GM12878 (cell line): ENCODE results near the gene SLC24A3.

Source experiments
- EP300 ChIP-seq, 2 experiments: fragments of 150-350 bp in 1 of 2; IDR thresholded peaks; 2 replicates each; pipeline ENCODE4 v1.6.1; 2011 to 2012; ENCODE audit warnings: low read depth in 2 of 2, low read length in 2 of 2, borderline replicate concordance in 1 of 2, improper control_type of control experiment in 1 of 2, inconsistent platforms in 1 of 2; ENCODE audit not compliant: control insufficient read depth in 1 of 2
- NR2C2 ChIP-seq: IDR thresholded peaks from 2 replicates; pipeline ENCODE4 v1.6.1; 2011; ENCODE audit warnings: borderline replicate concordance, low read depth; ENCODE audit not compliant: control insufficient read depth, insufficient read length
- POLR2AphosphoS5 ChIP-seq: IDR thresholded peaks from 2 replicates; pipeline ENCODE4 v1.6.1; 2011; ENCODE audit warnings: mild to moderate bottlenecking, low read length, inconsistent platforms
- YY1 ChIP-seq: IDR thresholded peaks from 2 replicates; pipeline ENCODE4 v1.6.1; 2011; ENCODE audit warnings: low read depth, mild to moderate bottlenecking, low read length
- TF ChIP-seq, protein P1 (sequence below), 3 experiments: IDR thresholded peaks in 2 of 3; conservative IDR thresholded peaks in 1 of 3; 2 replicates each; pipeline ENCODE4 v1.5.1; 2011; ENCODE audit warnings: low read depth in 3 of 3, low read length in 3 of 3, mild to moderate bottlenecking in 3 of 3, control low read depth in 2 of 3, moderate library complexity in 2 of 3, inconsistent platforms in 1 of 3, mixed read lengths in 1 of 3; ENCODE audit not compliant: control insufficient read depth in 2 of 3, insufficient read depth in 1 of 3; ENCODE audit errors: extremely low read depth in 1 of 3

DNA sequence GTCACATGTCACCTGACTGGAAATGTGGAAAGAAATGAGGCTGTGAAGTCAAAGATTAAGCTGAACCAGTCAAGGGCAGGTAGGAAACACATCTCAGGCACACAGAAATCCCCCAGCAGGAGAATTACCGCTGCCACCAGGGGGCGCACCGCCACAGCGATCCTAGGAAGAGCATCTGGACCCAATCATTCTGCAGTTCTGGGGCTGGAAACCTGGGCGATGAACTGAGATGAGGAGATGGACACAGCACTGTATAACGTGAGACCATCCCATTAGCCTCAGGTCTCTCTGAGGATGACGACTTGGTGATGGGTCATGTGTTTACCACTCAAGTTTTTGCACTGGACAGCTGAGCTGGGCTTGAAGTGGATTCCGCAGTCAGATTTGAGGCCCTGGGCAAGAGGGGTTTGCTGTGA is 6.5 kb upstream of the SLC24A3 start:
- TF ChIP-seq NR2C2 (no peak), YY1 (no peak), EP300 (IDR thresholded peaks at IDR 0.05; ENCODE audit: borderline replicate concordance in 1 of 2, control insufficient read depth in 1 of 2, low read depth in 2 of 2, low read length in 2 of 2) (no peak), POLR2AphosphoS5 (no peak)
- TF ChIP-seq, protein P1, sequence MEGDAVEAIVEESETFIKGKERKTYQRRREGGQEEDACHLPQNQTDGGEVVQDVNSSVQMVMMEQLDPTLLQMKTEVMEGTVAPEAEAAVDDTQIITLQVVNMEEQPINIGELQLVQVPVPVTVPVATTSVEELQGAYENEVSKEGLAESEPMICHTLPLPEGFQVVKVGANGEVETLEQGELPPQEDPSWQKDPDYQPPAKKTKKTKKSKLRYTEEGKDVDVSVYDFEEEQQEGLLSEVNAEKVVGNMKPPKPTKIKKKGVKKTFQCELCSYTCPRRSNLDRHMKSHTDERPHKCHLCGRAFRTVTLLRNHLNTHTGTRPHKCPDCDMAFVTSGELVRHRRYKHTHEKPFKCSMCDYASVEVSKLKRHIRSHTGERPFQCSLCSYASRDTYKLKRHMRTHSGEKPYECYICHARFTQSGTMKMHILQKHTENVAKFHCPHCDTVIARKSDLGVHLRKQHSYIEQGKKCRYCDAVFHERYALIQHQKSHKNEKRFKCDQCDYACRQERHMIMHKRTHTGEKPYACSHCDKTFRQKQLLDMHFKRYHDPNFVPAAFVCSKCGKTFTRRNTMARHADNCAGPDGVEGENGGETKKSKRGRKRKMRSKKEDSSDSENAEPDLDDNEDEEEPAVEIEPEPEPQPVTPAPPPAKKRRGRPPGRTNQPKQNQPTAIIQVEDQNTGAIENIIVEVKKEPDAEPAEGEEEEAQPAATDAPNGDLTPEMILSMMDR (IDR thresholded peaks at IDR 0.05 in 2 of 3, conservative IDR thresholded peaks at IDR 0.05 in 1 of 3; ENCODE audit: control insufficient read depth in 2 of 3, extremely low read depth in 1 of 3, insufficient read depth in 1 of 3, low read depth in 3 of 3, low read length in 3 of 3) = peak; percentile 82 to 85 (median 85)
